ENCODE results near the gene PIK3AP1. TPM values are rescaled to one million over a fixed set of nuclear protein-coding genes. Genes with fewer than 3 reads are reported as not detected.

Gene PIK3AP1
- total and polyA plus RNA-seq, 2 of the 8 experiments (the other 6 are each of a cell fraction or from before 2014, with no cell fraction given): 1.9 to 4.5 TPM

GRCh38 chr10:96570511-96570910 lies 149.8 kb downstream of the PIK3AP1 start:
- Histone ChIP-seq H3K4ac (replicated peaks; ENCODE audit: insufficient read length, low read depth, low read length) (no peak overlapping the region), H3K18ac (ENCODE audit: extremely low read depth, low read length) (no peak overlapping the region), H2BK5ac (ENCODE audit: low read depth, low read length) (no peak overlapping the region), H3K4me1 (replicated peaks in 1 of 4; ENCODE audit: control insufficient read depth in 3 of 4, insufficient read depth in 4 of 4, low read length in 3 of 4) (peaks cover 0 to 10% (median 5%) of the 10 kb centered on the region in 4 experiments; a peak in 4 of 7 replicates), H3K27me3 (replicated peaks in 1 of 4; ENCODE audit: control insufficient read depth in 3 of 4, extremely low read depth in 1 of 4, insufficient read depth in 3 of 4, low read length in 3 of 4) (no peaks in the 10 kb centered on the region), H4K20me1 (replicated peaks in 1 of 2; ENCODE audit: control insufficient read depth in 1 of 2, insufficient read depth in 2 of 2, low read length in 2 of 2) (peaks cover 0 to 6% of the 10 kb centered on the region in 2 experiments), H4K5ac (ENCODE audit: insufficient read length, low read depth, low read length) (no peak overlapping the region), H3K27ac (ENCODE audit: low read depth, low read length) (no peak overlapping the region), H4K91ac (replicated peaks; ENCODE audit: insufficient read length, low read length) (no peak overlapping the region), H3K4me2 (ENCODE audit: insufficient read depth in 1 of 2, low read depth in 2 of 2, low read length in 2 of 2) (no peak overlapping the region; a peak in 1 of 4 replicates), H2AFZ (ENCODE audit: low read length) (no peak overlapping the region), H3K9ac (replicated peaks in 1 of 4; ENCODE audit: extremely low read depth in 1 of 4, low read depth in 3 of 4, low read length in 3 of 4) (no peak overlapping the region), H4K8ac (ENCODE audit: extremely low read depth, insufficient read depth, low read length) (no peak overlapping the region), H3K14ac (ENCODE audit: insufficient read length) (no peak overlapping the region), H3K79me1 (ENCODE audit: low read depth, low read length) (peaks cover 10% of the 10 kb centered on the region), H3K4me3 (ENCODE audit: extremely low read depth in 1 of 4, insufficient read depth in 2 of 4, low read depth in 3 of 4, low read length in 4 of 4) (no peak overlapping the region), H3K9me3 (ENCODE audit: insufficient read depth in 2 of 2, low read depth in 1 of 2, low read length in 1 of 2) (no peaks in the 10 kb centered on the region), H2AK5ac (ENCODE audit: low read depth, low read length) (no peak overlapping the region), H3K79me2 (ENCODE audit: control insufficient read depth in 1 of 2, insufficient read depth in 2 of 2, low read length in 2 of 2) (peaks cover 0 to 92% of the 10 kb centered on the region in 2 experiments; a peak in 3 of 4 replicates), H2BK120ac (replicated peaks; ENCODE audit: low read depth, low read length) (no peak overlapping the region), H3K23me2 (ENCODE audit: low read depth, low read length) (no peaks in the 10 kb centered on the region), H2BK15ac (ENCODE audit: low read length) (no peak overlapping the region), H2BK12ac (ENCODE audit: low read depth, low read length) (no peak overlapping the region), H2BK20ac (ENCODE audit: low read length) (no peak overlapping the region), H3K23ac (ENCODE audit: insufficient read length) (no peak overlapping the region), H3K36me3 (ENCODE audit: control insufficient read depth in 2 of 4, insufficient read depth in 4 of 4, low read length in 3 of 4) (peaks cover 0 to 8% (median 3%) of the 10 kb centered on the region in 4 experiments; a peak in 5 of 8 replicates), H3K56ac (replicated peaks; ENCODE audit: insufficient read length, low read depth, low read length) (no peak overlapping the region)
- FAIRE-seq: no peak
- TF ChIP-seq KDM5A (IDR thresholded peaks at IDR 0.05; ENCODE audit: low read length) (no peak), ASH2L (IDR thresholded peaks at IDR 0.05; ENCODE audit: low read length) (no peak), SP4 (IDR thresholded peaks at IDR 0.05; ENCODE audit: low read length) (no peak), BACH1 (IDR thresholded peaks at IDR 0.05; ENCODE audit: low read length) (no peak), YY1 (IDR thresholded peaks at IDR 0.05; ENCODE audit: low read depth, low read length) (no peak), SAP30 (IDR thresholded peaks at IDR 0.05; ENCODE audit: insufficient read depth, insufficient replicate concordance, low read length) (no peak), HDAC2 (IDR thresholded peaks at IDR 0.05; ENCODE audit: borderline replicate concordance in 1 of 2, low read depth in 2 of 2, low read length in 2 of 2) (no peak), GABPA (IDR thresholded peaks at IDR 0.05; ENCODE audit: borderline replicate concordance, insufficient read depth, low read length) (no peak), EZH2 (IDR thresholded peaks at IDR 0.05; ENCODE audit: low read depth, low read length, severe bottlenecking) (no peak), CEBPB (IDR thresholded peaks at IDR 0.05; ENCODE audit: low read depth, low read length) (no peak), RAD21 (IDR thresholded peaks at IDR 0.05 in 1 of 2, conservative IDR thresholded peaks at IDR 0.05 in 1 of 2; ENCODE audit: low read depth in 2 of 2, low read length in 2 of 2) (no peak), SUZ12 (IDR thresholded peaks at IDR 0.05; ENCODE audit: low read length) (no peak), TBP (IDR thresholded peaks at IDR 0.05; ENCODE audit: low read depth, low read length) (no peak)
- 92% methylated on average over 6 of the region's 6 CpGs; no CpG with 5 or more reads in 1 of the 2 experiments for WGBS, 2 experiments (ENCODE audit: extremely low coverage in 1 of 2, insufficient coverage in 1 of 2, insufficient read length in 1 of 2, insufficient replicate concordance in 2 of 2, low coverage in 1 of 2, low lambda C conversion rate in 2 of 2, missing lambda C conversion rate in 1 of 2)
- CTCF ChIA-PET (ENCODE audit: partially characterized antibody): interaction anchor here (1.1 to 3.9 kb wide), 4 partner anchors 9 to 74 kb away, joined by 3 to 18 read pairs (median 4); no protein-coding TSS in a partner anchor
- POLR2A ChIA-PET (ENCODE audit: partially characterized antibody): interaction anchor here (0.6 to 2.1 kb wide), 3 partner anchors 10 to 20 kb away, joined by 3 to 7 read pairs (median 6); no protein-coding TSS in a partner anchor
- no peak for DNase-seq (ENCODE audit: low read depth in 1 of 2, low spot score in 2 of 2)

All from H1 (cell line).